Measurements from ENCODE around the gene AFF3.

GRCh38 chr2:100104718-100105677, 37.4 kb downstream of the AFF3 start:
- TF ChIP-seq CTCF (IDR thresholded peaks at IDR 0.05; ENCODE audit: low read depth, low read length, poor library complexity, severe bottlenecking), result no peak
- TF ChIP-seq EZH2phosphoT487 (IDR thresholded peaks at IDR 0.05; ENCODE audit: borderline replicate concordance, low read length), result no peak
